ENCODE data around the gene SCGB3A1. TPM values are rescaled to one million over a fixed set of nuclear protein-coding genes. Genes with fewer than 3 reads are reported as not detected.

Gene SCGB3A1
- total RNA-seq, 1 experiment from 2014 or later = not detected

- Histone ChIP-seq H4K20me1 (ENCODE audit: insufficient read depth, low read depth, low read length) (no peaks in the 10 kb centered on the region), H2AFZ (ENCODE audit: low read length) (no peak overlapping the region), H3K9ac (ENCODE audit: low read length) (no peak overlapping the region), H3K4me2 (ENCODE audit: low read depth, low read length, poor library complexity, severe bottlenecking) (no peak overlapping the region), H3K4me1 (ENCODE audit: low read length) (no peaks in the 10 kb centered on the region), H3K9me3 (ENCODE audit: low read length) (no peaks in the 10 kb centered on the region), H3K27me3 (ENCODE audit: low read length) (no peaks in the 10 kb centered on the region), H3K4me3 (ENCODE audit: low read length) (no peak overlapping the region), H3K36me3 (ENCODE audit: insufficient read depth, low read length) (no peaks in the 10 kb centered on the region), H3K9me2 (replicated peaks; ENCODE audit: insufficient read depth, low read length) (no peaks in the 10 kb centered on the region), H3K79me2 (ENCODE audit: low read length) (no peaks in the 10 kb centered on the region), H3K27ac (ENCODE audit: low read length) (no peak overlapping the region)
- DNase-seq = no peak
These were observed 7.7 kb upstream of the SCGB3A1 start for GRCh38 chr5:180598797-180599589.

DNA sequence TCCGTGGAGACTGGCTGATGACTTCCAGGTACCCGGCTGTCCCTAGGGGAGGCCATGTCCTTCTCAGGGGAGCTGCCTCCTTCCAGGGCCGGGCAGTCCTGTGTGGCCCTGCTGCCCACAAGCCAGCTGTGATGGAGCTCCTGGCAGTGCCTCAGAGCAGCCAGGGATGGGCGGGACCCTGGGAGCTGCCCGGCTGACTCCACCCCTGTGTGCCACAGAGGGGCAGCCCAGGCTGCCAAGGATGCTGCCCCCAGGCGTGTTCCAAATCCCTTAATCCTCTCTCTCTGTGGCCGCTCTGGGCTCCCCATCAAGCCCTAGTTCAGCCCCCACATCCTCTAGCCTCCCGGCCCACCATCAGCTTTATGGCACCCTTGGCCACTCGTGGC, 7.0 kb upstream of the SCGB3A1 start:
- H3K4me1 ChIP-seq (ENCODE audit: low read length) = no peaks in the 10 kb centered on the region
- no peak for DNase-seq
- no peaks in the 10 kb centered on the region for H3K79me2 ChIP-seq (ENCODE audit: low read length)
- no peaks in the 10 kb centered on the region for H3K27me3 ChIP-seq (ENCODE audit: low read length)
- no peaks in the 10 kb centered on the region for H4K20me1 ChIP-seq (ENCODE audit: insufficient read depth, low read depth, low read length)
- no peaks in the 10 kb centered on the region for H3K9me2 ChIP-seq (replicated peaks; ENCODE audit: insufficient read depth, low read length)
- H3K4me2 ChIP-seq (ENCODE audit: low read depth, low read length, poor library complexity, severe bottlenecking) = no peak overlapping the region
- H3K9ac ChIP-seq (ENCODE audit: low read length) = no peak overlapping the region
- no peak overlapping the region for H2AFZ ChIP-seq (ENCODE audit: low read length)
- no peaks in the 10 kb centered on the region for H3K9me3 ChIP-seq (ENCODE audit: low read length)
- no peak overlapping the region for H3K27ac ChIP-seq (ENCODE audit: low read length)
- no peaks in the 10 kb centered on the region for H3K36me3 ChIP-seq (ENCODE audit: insufficient read depth, low read length)
- H3K4me3 ChIP-seq (ENCODE audit: low read length) = no peak overlapping the region

DNA sequence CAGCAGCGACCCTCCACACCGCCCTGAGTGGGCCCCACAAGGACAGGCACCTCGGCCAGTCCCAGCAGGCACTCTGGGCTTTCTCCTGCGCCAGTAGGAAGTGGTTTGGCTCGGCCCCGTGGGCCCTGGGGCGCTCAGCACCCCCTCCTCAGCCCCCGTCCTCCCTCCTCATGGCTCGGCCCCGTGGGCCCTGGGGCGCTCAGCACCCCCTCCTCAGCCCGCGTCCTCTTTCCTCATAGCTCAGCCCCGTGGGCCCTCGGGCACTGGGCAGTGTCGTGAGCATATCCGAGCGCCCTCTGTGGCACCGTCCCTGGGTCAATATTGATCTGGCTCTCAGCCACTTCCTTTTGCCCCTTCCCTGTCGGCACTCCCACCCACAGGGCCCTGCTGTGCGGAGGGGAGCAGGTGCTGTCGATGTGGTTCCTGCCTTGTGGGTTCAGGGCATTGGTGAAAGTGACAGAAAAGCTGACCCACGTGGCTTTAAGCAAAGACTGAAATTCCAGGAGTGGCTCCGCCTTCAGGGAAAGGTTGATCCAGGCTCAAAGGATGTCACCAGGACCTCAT, 5.5 kb upstream of the SCGB3A1 start:
- H2AFZ ChIP-seq (ENCODE audit: low read length) = no peak overlapping the region
- H3K79me2 ChIP-seq (ENCODE audit: low read length) = no peaks in the 10 kb centered on the region
- H3K9me2 ChIP-seq (replicated peaks; ENCODE audit: insufficient read depth, low read length) = no peaks in the 10 kb centered on the region
- no peak overlapping the region for H3K9ac ChIP-seq (ENCODE audit: low read length)
- H3K27ac ChIP-seq (ENCODE audit: low read length) = no peak overlapping the region
- no peaks in the 10 kb centered on the region for H3K36me3 ChIP-seq (ENCODE audit: insufficient read depth, low read length)
- H3K27me3 ChIP-seq (ENCODE audit: low read length) = no peaks in the 10 kb centered on the region
- H4K20me1 ChIP-seq (ENCODE audit: insufficient read depth, low read depth, low read length) = no peaks in the 10 kb centered on the region
- no peak overlapping the region for H3K4me2 ChIP-seq (ENCODE audit: low read depth, low read length, poor library complexity, severe bottlenecking)
- no peak for DNase-seq
- no peaks in the 10 kb centered on the region for H3K4me1 ChIP-seq (ENCODE audit: low read length)
- no peaks in the 10 kb centered on the region for H3K9me3 ChIP-seq (ENCODE audit: low read length)
- H3K4me3 ChIP-seq (ENCODE audit: low read length) = no peak overlapping the region

DNA sequence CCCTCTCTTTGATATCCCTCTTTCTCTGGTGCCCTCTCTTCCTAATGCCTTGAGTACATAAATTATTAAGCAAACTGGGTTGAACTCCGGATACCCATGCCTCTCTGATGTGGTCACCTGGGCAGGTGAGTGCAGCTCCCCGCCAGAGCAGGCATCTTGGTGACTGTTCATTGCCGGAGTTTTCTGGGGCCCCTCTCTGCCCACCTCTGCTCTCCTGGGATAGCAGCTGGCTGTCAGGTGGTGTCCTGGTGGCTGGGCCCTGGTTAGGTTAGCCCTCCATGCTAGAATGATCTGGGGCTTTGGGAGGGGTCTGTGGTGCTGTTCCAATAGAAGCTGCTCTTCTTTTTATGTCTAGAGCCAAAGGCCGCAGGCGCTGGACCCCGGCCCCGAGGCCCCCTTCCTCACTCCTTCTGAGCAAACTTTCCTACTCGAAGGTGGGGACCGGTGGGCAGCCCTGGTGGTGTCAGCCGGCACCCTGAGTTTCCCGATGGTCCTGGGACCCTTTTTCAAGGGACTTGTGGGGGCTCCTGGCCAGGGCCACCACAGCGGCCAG, 4.9 kb upstream of the SCGB3A1 start:
- Histone ChIP-seq H3K9me2 (replicated peaks; ENCODE audit: insufficient read depth, low read length) (no peaks in the 10 kb centered on the region), H2AFZ (ENCODE audit: low read length) (no peak overlapping the region), H3K4me3 (ENCODE audit: low read length) (no peak overlapping the region), H3K27me3 (ENCODE audit: low read length) (no peaks in the 10 kb centered on the region), H3K4me1 (ENCODE audit: low read length) (no peaks in the 10 kb centered on the region), H3K4me2 (ENCODE audit: low read depth, low read length, poor library complexity, severe bottlenecking) (no peak overlapping the region), H3K9me3 (ENCODE audit: low read length) (no peaks in the 10 kb centered on the region), H3K27ac (ENCODE audit: low read length) (no peak overlapping the region), H3K9ac (ENCODE audit: low read length) (no peak overlapping the region), H3K36me3 (ENCODE audit: insufficient read depth, low read length) (no peaks in the 10 kb centered on the region), H3K79me2 (ENCODE audit: low read length) (no peaks in the 10 kb centered on the region), H4K20me1 (ENCODE audit: insufficient read depth, low read depth, low read length) (no peaks in the 10 kb centered on the region)
- no peak for DNase-seq

DNA sequence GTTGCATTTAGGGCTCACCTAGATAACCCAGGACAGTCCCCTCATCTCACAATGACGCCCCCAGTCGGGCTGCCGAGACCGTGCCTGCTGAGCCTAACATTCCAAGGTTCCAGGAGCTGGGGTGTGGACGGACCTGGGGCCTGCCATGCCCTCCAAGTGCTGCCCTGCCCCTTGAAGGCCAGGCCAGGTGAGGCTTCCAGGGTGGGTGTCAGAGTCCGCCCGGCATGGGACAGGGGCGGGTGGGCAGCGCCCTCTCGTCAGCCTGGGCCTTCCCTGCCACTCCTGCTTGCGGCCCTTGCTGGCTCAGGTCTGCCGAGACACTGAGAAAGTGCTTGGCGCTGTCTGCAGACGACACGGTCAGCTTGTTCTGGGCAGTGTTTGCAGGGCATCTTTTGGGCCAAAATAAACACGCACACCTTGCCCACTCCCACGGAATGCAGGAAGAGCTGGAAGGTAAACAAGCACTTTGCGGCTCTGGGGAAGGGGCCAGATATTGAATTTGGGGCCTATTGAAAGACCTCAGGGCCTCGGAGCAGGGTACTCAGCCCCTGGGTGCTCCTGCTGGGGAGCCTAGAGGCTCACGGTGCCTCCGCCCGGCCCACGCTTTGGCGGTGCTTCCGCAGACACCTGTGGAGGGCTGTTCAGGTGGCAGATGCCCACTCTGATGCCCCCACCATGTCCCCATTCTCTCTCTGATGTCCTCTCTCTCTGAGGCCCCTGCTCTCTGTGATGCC, 4.2 kb upstream of the SCGB3A1 start:
- no peak overlapping the region for H3K9ac ChIP-seq (ENCODE audit: low read length)
- no peaks in the 10 kb centered on the region for H4K20me1 ChIP-seq (ENCODE audit: insufficient read depth, low read depth, low read length)
- no peaks in the 10 kb centered on the region for H3K27me3 ChIP-seq (ENCODE audit: low read length)
- no peaks in the 10 kb centered on the region for H3K9me2 ChIP-seq (replicated peaks; ENCODE audit: insufficient read depth, low read length)
- no peak overlapping the region for H2AFZ ChIP-seq (ENCODE audit: low read length)
- H3K4me2 ChIP-seq (ENCODE audit: low read depth, low read length, poor library complexity, severe bottlenecking) = no peak overlapping the region
- H3K4me3 ChIP-seq (ENCODE audit: low read length) = no peak overlapping the region
- no peak for DNase-seq
- no peaks in the 10 kb centered on the region for H3K36me3 ChIP-seq (ENCODE audit: insufficient read depth, low read length)
- H3K27ac ChIP-seq (ENCODE audit: low read length) = no peak overlapping the region
- no peaks in the 10 kb centered on the region for H3K9me3 ChIP-seq (ENCODE audit: low read length)
- no peaks in the 10 kb centered on the region for H3K79me2 ChIP-seq (ENCODE audit: low read length)
- H3K4me1 ChIP-seq (ENCODE audit: low read length) = no peaks in the 10 kb centered on the region

GRCh38 chr5:180595046-180595379, 3.7 kb upstream of the SCGB3A1 start:
- Histone ChIP-seq H2AFZ (ENCODE audit: low read length) (no peak overlapping the region), H3K36me3 (ENCODE audit: insufficient read depth, low read length) (no peaks in the 10 kb centered on the region), H3K4me2 (ENCODE audit: low read depth, low read length, poor library complexity, severe bottlenecking) (no peak overlapping the region), H3K9ac (ENCODE audit: low read length) (no peak overlapping the region), H3K27me3 (ENCODE audit: low read length) (no peaks in the 10 kb centered on the region), H3K9me3 (ENCODE audit: low read length) (no peaks in the 10 kb centered on the region), H3K27ac (ENCODE audit: low read length) (no peak overlapping the region), H3K79me2 (ENCODE audit: low read length) (no peaks in the 10 kb centered on the region), H4K20me1 (ENCODE audit: insufficient read depth, low read depth, low read length) (no peaks in the 10 kb centered on the region), H3K9me2 (replicated peaks; ENCODE audit: insufficient read depth, low read length) (no peaks in the 10 kb centered on the region), H3K4me1 (ENCODE audit: low read length) (no peaks in the 10 kb centered on the region), H3K4me3 (ENCODE audit: low read length) (no peak overlapping the region)
- DNase-seq = no peak

GRCh38 chr5:180594311-180595045, 3.2 kb upstream of the SCGB3A1 start:
- DNase-seq = no peak
- Histone ChIP-seq H3K4me2 (ENCODE audit: low read depth, low read length, poor library complexity, severe bottlenecking) (no peak overlapping the region), H3K9ac (ENCODE audit: low read length) (no peak overlapping the region), H4K20me1 (ENCODE audit: insufficient read depth, low read depth, low read length) (no peaks in the 10 kb centered on the region), H3K4me3 (ENCODE audit: low read length) (no peak overlapping the region), H3K36me3 (ENCODE audit: insufficient read depth, low read length) (no peaks in the 10 kb centered on the region), H2AFZ (ENCODE audit: low read length) (no peak overlapping the region), H3K79me2 (ENCODE audit: low read length) (no peaks in the 10 kb centered on the region), H3K27ac (ENCODE audit: low read length) (no peak overlapping the region), H3K9me2 (replicated peaks; ENCODE audit: insufficient read depth, low read length) (no peaks in the 10 kb centered on the region), H3K27me3 (ENCODE audit: low read length) (no peaks in the 10 kb centered on the region), H3K9me3 (ENCODE audit: low read length) (no peaks in the 10 kb centered on the region), H3K4me1 (ENCODE audit: low read length) (no peaks in the 10 kb centered on the region)
